GM10266 (cell line): ENCODE measurements around the gene AP4S1.

ENCODE experiments used
- DNase-seq: peaks from one replicate; pipeline ENCODE4 v3.0.0; 2012; ENCODE audit errors: extremely low spot score
- TF ChIP-seq, protein P1 (sequence below): IDR thresholded peaks from 2 replicates; pipeline ENCODE4 v1.5.1; 2012; ENCODE audit warnings: mild to moderate bottlenecking, low read depth; ENCODE audit not compliant: control insufficient read depth, insufficient read depth; ENCODE audit errors: missing control alignments

AP4S1 gene

DNA sequence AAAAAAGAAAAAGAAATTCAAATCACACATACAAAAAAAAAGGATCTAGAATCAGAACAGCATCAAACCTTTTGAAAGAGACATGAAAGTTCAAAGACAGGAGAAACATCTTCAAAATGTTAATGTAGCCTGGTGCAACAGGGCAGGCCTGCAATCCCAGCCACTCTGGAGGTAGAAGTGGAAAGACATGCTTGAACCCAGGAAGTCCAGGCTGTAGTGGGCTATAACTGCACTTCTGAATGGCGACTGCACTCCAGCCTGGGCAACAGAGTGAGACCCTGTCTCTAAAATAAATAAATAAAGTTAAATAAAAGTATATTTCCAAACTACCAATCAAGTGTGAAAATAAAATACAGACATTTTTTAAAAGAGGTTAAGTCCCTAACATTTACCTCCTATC lies 18.7 kb upstream of the AP4S1 start:
- no peak for DNase-seq
- TF ChIP-seq, protein P1, sequence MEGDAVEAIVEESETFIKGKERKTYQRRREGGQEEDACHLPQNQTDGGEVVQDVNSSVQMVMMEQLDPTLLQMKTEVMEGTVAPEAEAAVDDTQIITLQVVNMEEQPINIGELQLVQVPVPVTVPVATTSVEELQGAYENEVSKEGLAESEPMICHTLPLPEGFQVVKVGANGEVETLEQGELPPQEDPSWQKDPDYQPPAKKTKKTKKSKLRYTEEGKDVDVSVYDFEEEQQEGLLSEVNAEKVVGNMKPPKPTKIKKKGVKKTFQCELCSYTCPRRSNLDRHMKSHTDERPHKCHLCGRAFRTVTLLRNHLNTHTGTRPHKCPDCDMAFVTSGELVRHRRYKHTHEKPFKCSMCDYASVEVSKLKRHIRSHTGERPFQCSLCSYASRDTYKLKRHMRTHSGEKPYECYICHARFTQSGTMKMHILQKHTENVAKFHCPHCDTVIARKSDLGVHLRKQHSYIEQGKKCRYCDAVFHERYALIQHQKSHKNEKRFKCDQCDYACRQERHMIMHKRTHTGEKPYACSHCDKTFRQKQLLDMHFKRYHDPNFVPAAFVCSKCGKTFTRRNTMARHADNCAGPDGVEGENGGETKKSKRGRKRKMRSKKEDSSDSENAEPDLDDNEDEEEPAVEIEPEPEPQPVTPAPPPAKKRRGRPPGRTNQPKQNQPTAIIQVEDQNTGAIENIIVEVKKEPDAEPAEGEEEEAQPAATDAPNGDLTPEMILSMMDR: no peak

GRCh38 chr14:31009836-31010574 lies 15.4 kb upstream of the AP4S1 start:
- TF ChIP-seq, protein P1: no peak
- DNase-seq: no peak

DNA sequence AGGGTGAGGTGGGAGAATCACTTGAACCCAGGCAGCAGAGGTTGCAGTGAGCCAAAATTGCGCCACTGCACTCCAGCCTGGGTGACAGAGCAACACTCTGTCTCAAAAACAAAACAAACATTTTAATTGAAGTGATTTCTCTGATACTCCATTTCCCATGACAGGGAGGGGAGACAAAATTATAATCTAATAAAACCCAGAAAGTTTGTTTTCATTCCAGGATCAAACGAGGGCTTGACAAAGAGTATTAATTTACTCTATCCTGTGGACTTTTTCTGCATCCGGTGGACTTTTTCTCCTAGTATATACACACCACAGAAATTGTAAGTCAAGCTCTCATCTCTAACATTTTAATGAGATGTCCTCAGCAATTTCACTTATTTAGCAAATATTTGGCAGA lies 14.5 kb upstream of the AP4S1 start:
- no peak for DNase-seq
- TF ChIP-seq, protein P1: no peak

DNA sequence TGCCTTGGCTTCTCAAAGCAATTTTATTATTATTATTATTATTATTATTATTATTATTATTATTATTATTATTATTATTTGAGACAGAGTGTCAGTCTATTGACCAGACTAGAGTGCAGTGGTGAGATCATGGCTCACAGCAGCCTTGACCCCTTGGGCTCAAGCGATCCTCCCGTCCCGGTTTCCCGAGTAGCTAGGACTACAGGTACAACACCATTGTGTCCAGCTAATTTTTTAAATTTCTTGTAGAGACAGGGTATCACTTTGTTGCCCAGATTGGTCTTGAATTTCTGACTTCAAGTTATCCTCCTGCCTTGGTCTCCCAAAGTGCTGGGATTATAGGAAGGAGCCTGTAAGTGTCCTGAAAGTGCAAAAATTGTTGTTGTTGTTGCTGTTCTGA lies 11.6 kb upstream of the AP4S1 start:
- TF ChIP-seq, protein P1: no peak
- DNase-seq: no peak

DNA sequence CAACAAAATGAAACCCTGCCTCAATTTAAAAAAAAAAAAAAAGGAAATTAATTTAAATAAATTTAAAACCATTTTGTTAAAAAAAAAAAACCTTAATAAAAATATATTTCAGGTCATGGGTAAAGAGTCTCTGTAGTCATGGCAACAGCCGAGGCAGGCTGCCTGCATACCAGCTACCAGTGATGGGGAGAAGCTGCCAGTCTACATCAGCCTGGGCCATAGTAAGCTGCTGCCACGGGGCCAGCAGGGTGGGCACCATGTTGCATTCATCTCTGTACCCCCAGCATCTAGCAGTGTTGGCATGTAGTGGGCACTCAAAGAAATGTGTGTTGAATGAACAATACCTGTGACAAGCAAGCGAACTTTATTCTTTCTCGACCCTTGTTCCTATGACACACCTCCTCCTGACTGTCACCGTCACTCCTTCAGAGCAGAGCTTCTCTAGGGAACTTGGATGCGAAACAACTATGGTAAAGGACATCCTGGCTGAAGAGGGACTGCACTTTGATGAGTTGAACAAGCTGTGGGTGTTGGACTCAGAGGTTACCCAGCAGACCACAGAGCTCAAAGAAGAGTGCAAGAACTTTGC lies 7.3 kb upstream of the AP4S1 start:
- TF ChIP-seq, protein P1: no peak
- DNase-seq: no peak

DNA sequence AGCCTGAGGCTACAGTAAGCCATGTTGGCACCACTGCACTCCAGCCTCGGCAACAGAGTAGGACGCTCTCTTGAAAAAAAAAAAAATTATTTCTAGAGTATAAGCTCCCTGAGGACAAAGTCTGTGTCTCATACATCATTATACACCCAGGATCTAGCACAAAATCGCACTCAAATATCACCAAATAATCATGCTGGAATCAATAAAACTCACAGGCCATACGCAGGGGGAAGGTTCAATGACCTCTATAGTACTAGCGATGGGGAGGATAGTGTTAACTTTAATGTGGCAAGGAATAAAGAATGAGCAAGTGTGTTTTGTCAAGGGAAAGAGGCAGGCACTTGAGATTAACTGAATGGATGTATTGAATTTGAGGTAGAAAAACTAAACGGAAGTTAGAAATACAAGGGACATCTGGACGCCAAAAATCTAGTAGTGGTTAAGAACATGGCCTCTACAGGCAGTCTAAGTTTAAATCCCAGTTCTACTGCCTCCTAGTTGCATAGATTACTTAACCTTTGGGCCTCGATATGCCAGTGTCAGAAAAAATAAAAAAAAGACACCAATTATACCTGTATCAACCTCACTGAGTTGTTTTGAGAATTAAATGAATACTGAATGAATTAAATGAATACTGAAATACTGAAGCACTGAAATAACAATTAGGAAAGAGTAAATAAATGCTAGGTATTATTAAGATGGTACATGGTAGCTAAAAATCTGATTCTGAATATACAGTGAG lies 4.4 kb upstream of the AP4S1 start:
- DNase-seq: no peak
- TF ChIP-seq, protein P1: no peak

DNA sequence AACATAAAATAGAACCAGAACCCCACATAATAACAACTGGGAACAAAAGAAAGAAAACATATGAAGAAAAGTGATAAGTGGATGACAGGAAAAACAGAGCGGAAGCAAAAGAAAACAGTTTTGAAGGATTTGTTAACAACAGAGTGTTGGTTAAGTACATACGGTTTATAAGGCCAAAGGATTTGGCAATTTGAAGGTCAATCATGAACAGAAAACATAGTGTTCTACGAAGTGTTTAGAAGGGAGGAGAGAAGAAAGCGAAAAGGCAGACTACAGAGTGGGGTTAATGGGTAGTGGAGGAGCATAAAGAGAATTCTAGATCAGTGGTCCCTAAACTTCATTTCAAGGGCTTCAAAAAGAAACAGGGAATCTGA lies 3.9 kb upstream of the AP4S1 start:
- DNase-seq: no peak
- TF ChIP-seq, protein P1: no peak
